Measurements from ENCODE around the gene SYTL5.

GRCh38 chrX:38102240-38102639, 95.9 kb downstream of the SYTL5 start:
- TF ChIP-seq CTCF (IDR thresholded peaks at IDR 0.05) (no peak), POLR2A (IDR thresholded peaks at IDR 0.05) (no peak)
